Activated CD4-positive, alpha-beta memory T cell treated with anti-CD3 and anti-CD28 coated beads for 36 hours (primary cell): Measurements from ENCODE around the gene SKP2. TPM values are rescaled to one million over a fixed set of nuclear protein-coding genes. Genes with fewer than 3 reads are reported as not detected.

Experiments
- CTCF ChIA-PET: fragments of 350-600 bp; sonication (Branson Sonifier 250); formaldehyde crosslinking; loops from one replicate; lab custom pipeline; 2021; ENCODE audit warnings: antibody characterized with exemption, inconsistent platforms; lab: Charles Lee
- POLR2A ChIA-PET: fragments of 350-600 bp; sonication (Branson Sonifier 250); formaldehyde crosslinking; loops from one replicate; lab custom pipeline; 2021; ENCODE audit warnings: antibody characterized with exemption; lab: Charles Lee
- DNase-seq: peaks from one replicate; pipeline ENCODE4 v3.0.0-alpha.2; 2020
- H3K27ac Mint-ChIP-seq: one replicate; pipeline ENCODE4 v1.8.0; 2021; ENCODE audit warnings: mixed read lengths
- H3K27me3 Mint-ChIP-seq: one replicate; pipeline ENCODE4 v1.8.0; 2021; ENCODE audit warnings: mixed read lengths
- H3K36me3 Mint-ChIP-seq: one replicate; pipeline ENCODE4 v1.8.0; 2021; ENCODE audit warnings: mixed read lengths
- H3K4me1 Mint-ChIP-seq: one replicate; pipeline ENCODE4 v1.8.0; 2021; ENCODE audit warnings: low read depth, mixed read lengths
- H3K4me3 Mint-ChIP-seq: one replicate; pipeline ENCODE4 v1.8.0; 2021; ENCODE audit warnings: mild to moderate bottlenecking, mixed read lengths
- H3K9me3 Mint-ChIP-seq: one replicate; pipeline ENCODE4 v1.8.0; 2021; ENCODE audit warnings: mixed read lengths
- intact Hi-C: fragments of 100-400 bp; cut with micrococcal nuclease; formaldehyde crosslinking; loops from one replicate; pipeline ENCODE4 v1.15.1; 2023
- total RNA-seq, 2 experiments: library from RNA; stranded (reverse); gene quantifications; one replicate each; pipeline ENCODE4 v1.2.3, GENCODE V29; 2021

SKP2 gene
- total RNA-seq, 2 experiments from 2014 or later = 33.1 to 34.7 TPM

DNA sequence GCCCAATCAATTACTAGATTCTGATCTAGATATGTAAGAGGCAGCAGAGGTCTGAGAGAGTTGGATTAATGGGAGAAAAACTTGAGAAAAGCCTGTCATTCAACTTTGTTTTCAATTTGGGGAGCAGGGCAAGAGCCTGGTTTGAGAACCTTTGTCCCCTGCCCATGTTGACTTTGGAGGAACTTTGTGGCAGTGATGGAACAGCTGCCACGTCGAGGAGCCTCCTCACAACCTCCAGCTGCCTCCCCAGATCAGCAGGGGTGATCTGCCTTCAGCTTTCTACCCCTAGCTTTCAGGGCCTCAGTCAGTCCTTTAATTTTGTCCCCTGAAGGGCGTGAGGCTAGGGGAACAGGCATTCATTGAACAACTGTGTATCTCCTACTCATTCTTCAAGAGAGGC is 8.7 kb downstream of the SKP2 start:
- Mint-ChIP-seq H3K27ac (no peak overlapping the region), H3K9me3 (no peaks in the 10 kb centered on the region), H3K4me1 (peaks cover 32% of the 10 kb centered on the region), H3K4me3 (no peak overlapping the region), H3K36me3 (peaks cover 65% of the 10 kb centered on the region), H3K27me3 (no peaks in the 10 kb centered on the region)
- ChIA-PET POLR2A (no interaction called here), CTCF (interaction anchor here (1.4 kb wide), 1 partner anchor 81 kb away, joined by 3 read pairs; the partner anchor contains the start of gene NADK2)
- DNase-seq = no peak
- intact Hi-C loops = no loop called here

DNA sequence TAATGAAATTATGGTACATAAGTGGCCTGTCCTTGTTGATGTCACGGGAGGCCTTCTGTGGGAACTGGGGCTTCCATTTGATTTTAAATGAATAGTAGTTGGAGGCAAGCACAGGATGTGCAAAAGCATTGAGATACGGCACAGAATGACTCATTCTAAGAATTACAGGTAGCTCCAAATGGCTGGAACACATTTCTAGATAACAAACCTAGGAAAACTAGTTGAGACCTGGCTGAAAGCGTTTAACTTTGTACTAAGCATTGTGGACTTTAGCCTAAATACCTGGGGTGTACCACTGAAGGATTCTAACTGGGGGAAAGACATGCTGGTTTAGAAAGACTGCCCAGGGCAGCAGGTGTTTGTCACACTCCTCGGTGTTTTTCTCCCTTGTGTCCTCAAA is 9.4 kb downstream of the SKP2 start:
- no peaks in the 10 kb centered on the region for H3K9me3 Mint-ChIP-seq
- POLR2A ChIA-PET = interaction anchor here (0.6 to 1.0 kb wide), 2 partner anchors 11 to 622 kb away, joined by 3 to 5 read pairs; no protein-coding TSS in a partner anchor
- CTCF ChIA-PET = no interaction called here
- H3K27me3 Mint-ChIP-seq = no peaks in the 10 kb centered on the region
- no peak for DNase-seq
- no peak overlapping the region for H3K4me3 Mint-ChIP-seq
- intact Hi-C loops = no loop called here
- peaks cover 62% of the 10 kb centered on the region for H3K36me3 Mint-ChIP-seq
- H3K27ac Mint-ChIP-seq = no peak overlapping the region
- H3K4me1 Mint-ChIP-seq = peaks cover 26% of the 10 kb centered on the region

DNA sequence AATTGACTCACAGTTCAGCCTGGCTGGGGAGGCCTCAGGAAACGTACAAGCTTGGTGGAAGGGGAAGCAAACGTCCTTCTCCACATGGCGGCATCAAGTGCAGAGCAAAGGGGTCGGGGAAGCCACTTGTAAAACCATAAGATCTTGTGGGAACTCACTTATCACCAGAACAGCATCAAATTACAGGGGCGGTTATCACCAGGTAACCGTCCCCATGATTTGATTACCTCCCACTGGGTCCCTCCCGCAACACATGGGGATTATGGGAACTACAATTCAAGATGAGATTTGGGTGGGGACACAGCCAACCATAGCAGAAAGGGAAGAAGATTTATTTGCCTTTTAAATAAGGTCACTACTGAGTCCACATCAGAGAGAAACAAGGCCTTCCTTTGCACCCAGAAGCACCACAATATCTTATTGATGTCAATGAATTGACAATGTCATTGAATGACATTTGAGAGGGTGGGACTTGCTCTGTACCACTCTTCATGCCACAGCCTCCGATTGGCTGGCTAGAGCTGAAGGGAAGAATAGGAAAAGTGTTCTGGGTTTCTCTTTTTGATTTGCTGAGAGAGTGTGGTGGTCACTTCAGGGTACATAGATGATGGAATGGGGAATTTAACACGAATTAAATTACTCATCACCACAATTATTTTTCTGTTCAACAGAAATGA is 11.0 kb downstream of the SKP2 start:
- no peak for DNase-seq
- CTCF ChIA-PET = no interaction called here
- Mint-ChIP-seq H3K4me1 (peaks cover 18% of the 10 kb centered on the region), H3K27ac (no peak overlapping the region), H3K9me3 (no peaks in the 10 kb centered on the region), H3K36me3 (peaks cover 59% of the 10 kb centered on the region), H3K27me3 (no peaks in the 10 kb centered on the region), H3K4me3 (no peak overlapping the region)
- intact Hi-C loops = no loop called here
- POLR2A ChIA-PET = no interaction called here

DNA sequence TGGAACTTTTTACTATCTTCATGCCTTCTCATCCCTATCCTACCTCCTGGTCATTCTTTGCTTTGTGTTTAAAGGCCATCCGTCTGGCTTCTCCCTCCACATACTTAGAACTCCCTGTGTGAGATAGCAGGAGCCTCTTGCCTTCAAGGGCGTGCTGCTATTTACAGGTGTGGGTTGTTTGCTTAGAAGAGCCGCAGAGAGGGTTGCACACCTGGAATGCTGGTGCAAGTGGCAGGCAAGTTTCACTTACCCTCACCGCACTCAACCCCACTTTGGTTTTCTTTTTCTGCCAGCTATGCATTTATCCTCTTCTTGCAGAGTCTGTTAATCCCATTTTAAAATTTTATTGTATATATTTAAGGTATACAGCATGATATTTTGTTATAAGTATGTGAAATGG is 12.6 kb downstream of the SKP2 start:
- intact Hi-C loops = no loop called here
- ChIA-PET CTCF (no interaction called here), POLR2A (no interaction called here)
- peaks cover 59% of the 10 kb centered on the region for H3K36me3 Mint-ChIP-seq
- H3K4me3 Mint-ChIP-seq = no peak overlapping the region
- no peak overlapping the region for H3K27ac Mint-ChIP-seq
- no peaks in the 10 kb centered on the region for H3K9me3 Mint-ChIP-seq
- H3K4me1 Mint-ChIP-seq = peaks cover 23% of the 10 kb centered on the region
- H3K27me3 Mint-ChIP-seq = no peaks in the 10 kb centered on the region
- DNase-seq = no peak

DNA sequence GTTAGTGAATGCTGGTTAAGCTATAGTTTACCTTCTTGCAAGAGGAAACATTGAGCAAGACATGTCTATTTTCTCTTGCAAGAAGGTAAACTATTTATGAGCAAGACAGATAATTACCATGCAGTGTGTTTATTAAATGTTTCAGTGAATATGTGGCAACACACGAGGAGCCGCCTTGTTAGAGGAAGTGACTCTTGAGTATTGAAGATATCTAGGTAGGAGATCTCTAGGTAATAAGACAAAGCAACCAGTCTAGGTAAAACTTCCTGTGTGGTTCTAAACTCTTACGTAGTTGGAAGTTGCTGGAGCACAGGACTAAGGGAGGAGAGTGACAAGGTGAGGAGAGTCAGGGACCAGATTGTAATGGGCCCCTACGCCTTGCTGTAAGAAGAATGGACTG is 16.8 kb downstream of the SKP2 start:
- POLR2A ChIA-PET = no interaction called here
- Mint-ChIP-seq H3K4me1 (peaks cover 11% of the 10 kb centered on the region), H3K36me3 (peaks cover 52% of the 10 kb centered on the region), H3K27ac (no peak overlapping the region), H3K9me3 (no peaks in the 10 kb centered on the region), H3K4me3 (no peak overlapping the region), H3K27me3 (no peaks in the 10 kb centered on the region)
- intact Hi-C loops = no loop called here
- CTCF ChIA-PET = interaction anchor here (1.1 kb wide), 1 partner anchor 89 kb away, joined by 3 read pairs; no protein-coding TSS in a partner anchor
- no peak for DNase-seq

DNA sequence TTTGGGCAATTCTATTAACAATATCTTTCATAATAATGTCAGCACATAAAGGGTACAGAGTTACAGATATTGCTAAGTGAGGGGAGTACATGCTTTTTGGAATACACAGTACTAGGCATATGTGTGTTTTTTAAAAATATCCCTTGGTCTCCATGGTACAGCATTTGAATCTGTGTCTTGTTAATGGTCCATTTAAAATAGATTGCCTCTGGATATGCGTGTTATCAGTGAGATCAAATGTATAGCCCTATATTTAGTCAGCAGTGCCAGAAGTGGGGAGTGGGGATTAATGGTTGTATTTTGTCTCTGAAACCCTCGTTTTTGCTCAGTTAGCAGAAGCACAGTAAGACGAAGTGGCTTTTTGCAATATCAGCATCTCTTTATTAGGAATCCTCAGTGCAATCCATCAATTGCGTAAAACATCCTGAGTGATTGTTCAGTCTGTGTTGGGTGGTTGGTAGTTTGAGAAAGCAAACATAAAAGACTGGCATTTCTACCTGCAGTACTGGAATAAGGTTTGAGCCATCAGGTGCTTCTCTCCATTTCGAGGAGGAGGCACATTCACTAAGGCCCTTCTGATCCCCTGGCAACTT is 19.0 kb downstream of the SKP2 start:
- no peaks in the 10 kb centered on the region for H3K27me3 Mint-ChIP-seq
- H3K4me1 Mint-ChIP-seq = peaks cover 11% of the 10 kb centered on the region
- no peaks in the 10 kb centered on the region for H3K9me3 Mint-ChIP-seq
- POLR2A ChIA-PET = no interaction called here
- no peak overlapping the region for H3K4me3 Mint-ChIP-seq
- intact Hi-C loops = no loop called here
- no peak overlapping the region for H3K27ac Mint-ChIP-seq
- H3K36me3 Mint-ChIP-seq = peaks cover 60% of the 10 kb centered on the region
- DNase-seq = no peak
- CTCF ChIA-PET = interaction anchor here (0.6 kb wide), 1 partner anchor 92 kb away, joined by 3 read pairs; no protein-coding TSS in a partner anchor

DNA sequence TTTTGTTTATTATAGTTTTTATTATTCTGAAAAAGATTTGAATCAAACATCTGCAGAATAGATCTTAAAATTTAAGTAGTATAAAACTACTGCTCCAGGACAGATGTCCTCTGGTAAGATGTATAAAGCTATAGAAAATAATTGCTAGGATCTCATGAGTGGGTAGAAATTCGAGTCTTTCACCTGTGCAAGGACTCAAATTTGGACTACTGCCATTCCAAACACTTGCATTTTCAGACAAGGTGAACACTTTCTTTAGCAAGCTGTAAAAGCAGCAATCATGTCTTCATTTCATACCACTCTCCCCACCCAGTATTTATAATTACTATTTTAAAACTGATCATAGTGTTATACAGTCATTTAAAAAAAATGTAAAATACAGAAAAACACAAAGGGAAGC is 20.7 kb downstream of the SKP2 start:
- H3K27me3 Mint-ChIP-seq = no peaks in the 10 kb centered on the region
- no peak for DNase-seq
- intact Hi-C loops = no loop called here
- ChIA-PET POLR2A (no interaction called here), CTCF (no interaction called here)
- H3K36me3 Mint-ChIP-seq = peaks cover 55% of the 10 kb centered on the region
- no peak overlapping the region for H3K27ac Mint-ChIP-seq
- no peaks in the 10 kb centered on the region for H3K9me3 Mint-ChIP-seq
- peaks cover 16% of the 10 kb centered on the region for H3K4me1 Mint-ChIP-seq
- H3K4me3 Mint-ChIP-seq = no peak overlapping the region

DNA sequence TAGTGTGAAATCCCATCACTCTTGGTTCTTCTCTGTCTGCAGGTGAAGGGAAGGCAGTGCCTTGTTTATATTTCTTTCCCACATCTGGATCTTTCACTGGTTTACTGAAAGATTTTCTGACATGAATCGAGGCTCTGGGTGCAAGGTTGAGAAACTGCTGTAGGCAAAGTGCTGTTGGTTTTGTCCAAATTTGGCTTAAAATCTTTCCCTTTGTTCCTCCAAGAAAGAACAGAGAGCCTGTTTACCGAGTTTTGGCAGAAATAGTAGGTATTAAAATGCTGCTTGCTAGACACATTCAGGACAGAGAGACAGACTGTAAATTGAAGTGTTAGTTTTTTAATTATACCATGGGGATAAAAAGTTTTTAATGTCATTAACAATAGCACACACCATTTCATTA is 21.5 kb downstream of the SKP2 start:
- Mint-ChIP-seq H3K4me3 (no peak overlapping the region), H3K36me3 (peaks cover 52% of the 10 kb centered on the region), H3K9me3 (no peaks in the 10 kb centered on the region), H3K4me1 (peaks cover 9% of the 10 kb centered on the region), H3K27me3 (no peaks in the 10 kb centered on the region), H3K27ac (no peak overlapping the region)
- POLR2A ChIA-PET = no interaction called here
- DNase-seq = no peak
- CTCF ChIA-PET = no interaction called here
- intact Hi-C loops = no loop called here

DNA sequence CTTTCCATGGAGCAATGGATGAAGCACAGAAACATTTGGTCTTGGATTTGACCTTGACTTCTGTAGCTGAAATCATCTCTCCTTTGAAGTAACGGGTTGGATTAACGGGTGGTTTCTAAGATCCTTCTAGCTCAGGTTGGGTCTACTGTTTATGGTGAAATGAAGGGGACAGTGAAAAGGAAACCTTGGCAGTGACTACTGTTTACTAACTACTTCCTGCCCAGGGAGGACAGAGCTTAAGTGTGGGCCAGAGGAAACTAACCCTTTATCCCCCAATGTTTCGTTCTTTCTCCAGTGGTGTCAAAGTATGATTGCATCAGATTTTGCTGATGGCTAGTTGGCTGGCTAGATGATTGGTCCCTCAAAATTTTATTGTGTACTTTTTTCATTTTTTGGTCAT is 22.2 kb downstream of the SKP2 start:
- Mint-ChIP-seq H3K9me3 (no peaks in the 10 kb centered on the region), H3K36me3 (peaks cover 49% of the 10 kb centered on the region), H3K4me3 (no peak overlapping the region), H3K27me3 (no peaks in the 10 kb centered on the region), H3K27ac (no peak overlapping the region), H3K4me1 (peaks cover 5% of the 10 kb centered on the region)
- intact Hi-C loops = no loop called here
- ChIA-PET POLR2A (no interaction called here), CTCF (no interaction called here)
- no peak for DNase-seq

DNA sequence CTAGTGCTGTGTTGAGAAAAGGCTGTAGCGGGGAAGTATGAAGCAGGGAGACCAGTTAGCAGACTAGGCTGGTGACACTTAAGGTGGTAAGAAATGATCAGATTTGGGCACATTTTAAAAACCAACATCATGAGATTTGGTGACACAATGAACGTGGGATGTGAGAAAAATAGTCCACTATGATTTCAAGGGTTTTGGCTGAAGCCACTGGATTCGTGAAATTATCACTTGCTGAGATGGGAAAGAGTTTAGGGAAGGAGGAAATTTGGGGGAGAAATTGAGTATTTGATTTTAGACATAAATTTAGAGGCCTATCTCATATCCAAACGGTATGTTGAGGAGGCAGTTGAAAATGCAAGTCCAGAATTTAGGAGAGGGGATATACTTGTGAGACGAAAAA is 23.1 kb downstream of the SKP2 start:
- H3K4me1 Mint-ChIP-seq = peaks cover 5% of the 10 kb centered on the region
- ChIA-PET POLR2A (no interaction called here), CTCF (interaction anchor here (0.6 to 0.8 kb wide), 2 partner anchors 10 to 95 kb away, joined by 3 read pairs; no protein-coding TSS in a partner anchor)
- no peak overlapping the region for H3K27ac Mint-ChIP-seq
- intact Hi-C loops = no loop called here
- DNase-seq = no peak
- no peaks in the 10 kb centered on the region for H3K9me3 Mint-ChIP-seq
- H3K36me3 Mint-ChIP-seq = peaks cover 48% of the 10 kb centered on the region
- H3K4me3 Mint-ChIP-seq = no peak overlapping the region
- no peaks in the 10 kb centered on the region for H3K27me3 Mint-ChIP-seq

DNA sequence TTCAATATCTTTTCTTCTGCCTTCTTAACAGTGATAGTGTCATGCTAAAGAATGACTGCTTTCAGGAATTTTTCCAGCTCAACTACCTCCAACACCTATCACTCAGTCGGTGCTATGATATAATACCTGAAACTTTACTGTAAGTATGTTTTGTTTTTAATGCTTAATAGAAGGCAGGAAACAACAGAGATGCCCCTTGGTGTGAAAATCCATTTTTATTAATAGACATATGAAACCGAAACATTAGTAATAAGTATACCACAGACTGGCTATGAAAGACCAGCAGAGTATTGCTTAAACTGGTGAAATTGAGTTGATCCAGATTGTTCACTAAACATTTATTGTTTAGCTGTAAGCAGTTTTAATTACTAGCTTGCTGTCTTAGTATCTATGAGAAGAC is 25.2 kb downstream of the SKP2 start:
- H3K9me3 Mint-ChIP-seq = no peaks in the 10 kb centered on the region
- no peak for DNase-seq
- no peak overlapping the region for H3K4me3 Mint-ChIP-seq
- CTCF ChIA-PET = interaction anchor here (1.3 kb wide), 1 partner anchor 64 kb away, joined by 4 read pairs; the partner anchor contains the start of gene NADK2
- H3K4me1 Mint-ChIP-seq = peaks cover 5% of the 10 kb centered on the region
- H3K36me3 Mint-ChIP-seq = peaks cover 47% of the 10 kb centered on the region
- intact Hi-C loops = no loop called here
- POLR2A ChIA-PET = no interaction called here
- no peak overlapping the region for H3K27ac Mint-ChIP-seq
- H3K27me3 Mint-ChIP-seq = no peaks in the 10 kb centered on the region

DNA sequence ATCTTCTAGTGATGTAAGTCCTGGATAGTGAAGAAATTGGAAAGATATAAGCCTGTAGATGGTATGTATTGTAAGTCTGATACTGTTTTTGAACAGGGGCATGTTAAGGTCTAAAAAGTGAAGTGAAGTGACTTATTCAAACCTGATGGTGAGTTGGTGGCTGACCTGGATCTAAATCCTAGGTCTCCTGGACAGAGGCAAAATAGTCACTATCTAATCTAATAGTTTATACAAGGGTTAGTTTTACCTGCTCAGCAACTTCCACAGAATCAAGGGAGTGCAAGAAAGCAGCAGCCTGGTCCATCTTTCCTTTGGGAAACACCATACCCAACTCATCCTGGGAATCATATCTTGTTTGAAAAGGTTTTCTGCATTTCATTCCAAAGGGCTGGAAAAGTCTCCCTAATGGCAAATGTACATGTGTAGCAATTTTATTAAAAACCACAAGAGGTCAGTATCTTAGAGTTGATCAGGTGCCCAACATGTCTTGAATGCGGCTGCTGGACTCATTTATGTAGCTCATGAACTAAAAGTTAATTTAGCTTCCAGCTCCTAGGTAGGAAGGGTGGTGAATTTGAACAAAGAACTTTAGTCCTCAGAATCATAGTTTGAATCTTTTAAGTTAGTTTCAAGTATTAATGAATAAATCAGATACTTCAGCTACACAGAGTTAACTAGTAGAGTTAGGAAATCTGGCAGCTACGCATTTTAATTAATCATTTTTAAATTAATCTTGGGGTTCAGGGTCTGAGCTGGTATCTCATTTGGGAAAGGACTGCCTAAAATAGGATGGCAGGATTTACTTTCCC is 26.0 kb downstream of the SKP2 start:
- Mint-ChIP-seq H3K4me1 (peaks cover 5% of the 10 kb centered on the region), H3K27ac (no peak overlapping the region), H3K4me3 (no peak overlapping the region), H3K36me3 (peaks cover 52% of the 10 kb centered on the region), H3K9me3 (no peaks in the 10 kb centered on the region), H3K27me3 (no peaks in the 10 kb centered on the region)
- no peak for DNase-seq
- ChIA-PET CTCF (interaction anchor here (0.7 to 1.6 kb wide), 3 partner anchors 59 to 64 kb away, joined by 3 to 5 read pairs (median 4); partner anchors contain the start of gene NADK2), POLR2A (no interaction called here)
- intact Hi-C loops = no loop called here
